HG03521 (cell line): ENCODE results near the gene GFRA1.
"Not testable (repeated sequence)": the region's sequence is repeated elsewhere in the genome, so short reads cannot be mapped to it uniquely, and the experiment has no call there.

Source experiments
- ATAC-seq: cut with Tn5 transposase; IDR thresholded peaks from one replicate; pipeline ENCODE4 v1.9.1; 2021; ENCODE audit warnings: mild to moderate bottlenecking, moderate library complexity; ENCODE audit not compliant: unreplicated experiment

Gene GFRA1

DNA sequence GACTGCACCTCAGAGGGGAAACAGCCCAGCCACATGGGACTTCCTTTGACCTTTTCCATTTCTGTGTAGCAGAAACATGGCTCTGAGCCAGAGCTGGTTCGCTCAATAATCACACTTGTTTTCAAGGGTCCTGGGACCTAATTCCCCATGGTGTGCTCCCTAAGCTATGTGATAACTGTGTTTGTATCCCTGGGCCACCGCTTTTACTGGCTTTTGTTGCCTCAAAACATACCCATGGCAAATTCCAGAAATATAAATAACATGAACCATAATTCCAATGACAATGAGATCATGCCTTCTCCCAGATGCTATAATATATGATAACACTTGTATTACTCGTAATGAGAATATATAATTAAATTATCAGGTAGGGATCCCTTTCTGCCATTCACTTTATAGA lies 196.4 kb downstream of the GFRA1 start:
- ATAC-seq: no peak

DNA sequence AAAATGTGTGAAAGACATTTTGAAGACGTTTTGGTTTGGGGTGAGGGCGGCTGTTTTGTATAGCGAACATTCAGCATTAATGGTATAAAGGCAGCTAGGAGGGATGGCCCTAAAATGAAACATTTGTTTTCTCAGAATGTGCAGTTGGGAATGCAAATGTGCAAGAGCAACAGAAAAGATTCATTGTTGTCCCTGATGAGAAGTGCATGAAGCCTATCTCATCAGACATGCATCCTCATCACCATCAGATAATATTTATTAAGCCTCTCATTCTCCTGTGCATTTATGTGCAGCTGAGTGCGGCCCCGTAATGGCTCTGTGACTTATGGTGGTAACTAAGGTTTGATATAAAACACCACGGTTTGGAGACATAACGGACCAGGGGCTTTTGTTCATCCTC lies 199.5 kb downstream of the GFRA1 start:
- no peak for ATAC-seq

DNA sequence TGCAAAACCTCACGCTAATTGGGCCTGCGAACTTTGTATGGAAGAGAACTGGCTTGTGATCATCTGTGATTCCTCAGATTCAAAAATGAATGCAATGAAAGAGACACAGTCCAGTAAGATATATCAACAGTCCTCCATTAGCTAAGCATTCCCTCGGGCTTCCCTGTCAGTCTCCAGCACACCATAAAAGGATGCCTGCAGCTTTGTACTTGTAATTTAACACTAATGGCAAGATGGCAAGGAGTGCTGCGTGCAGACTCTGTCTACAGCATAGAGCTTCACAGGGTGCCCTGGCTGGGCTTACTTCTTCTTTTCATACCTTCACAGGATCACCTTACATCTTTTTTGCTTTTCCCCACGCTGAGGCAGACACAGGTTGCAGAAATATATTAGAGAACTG lies 200.0 kb downstream of the GFRA1 start:
- ATAC-seq: no peak

DNA sequence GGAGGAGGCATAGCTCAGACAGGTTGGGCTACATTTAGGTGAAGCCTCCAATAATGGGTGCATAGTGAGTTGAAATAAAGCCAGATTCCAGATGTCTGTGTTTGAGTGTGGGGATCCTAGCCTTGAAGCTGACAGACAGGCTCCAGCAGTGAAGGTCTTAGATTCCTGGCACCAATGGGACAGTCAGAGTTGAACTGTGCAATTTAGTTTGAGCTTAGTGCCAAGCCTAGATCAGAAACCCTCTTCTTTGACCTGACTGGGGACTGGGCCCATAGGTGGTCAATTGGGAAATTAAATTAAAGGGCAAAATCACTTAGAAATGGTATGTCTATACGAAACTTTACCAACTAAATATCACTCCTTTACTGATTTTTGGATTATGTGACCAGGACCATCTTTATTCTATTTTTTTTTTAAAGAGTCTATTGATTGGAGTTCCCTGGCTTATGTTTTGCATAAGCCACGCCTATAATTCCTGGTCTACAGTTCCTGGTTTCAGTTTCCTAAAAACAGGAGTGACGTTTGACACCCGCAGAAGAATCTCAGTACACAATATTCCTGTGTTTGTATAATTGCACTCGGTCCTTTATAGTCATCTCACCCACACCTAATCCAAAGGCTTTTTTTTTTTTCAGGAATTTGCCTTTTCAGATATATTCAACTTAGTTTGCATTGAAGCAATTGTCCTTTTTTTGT lies 201.4 kb downstream of the GFRA1 start:
- no peak for ATAC-seq

DNA sequence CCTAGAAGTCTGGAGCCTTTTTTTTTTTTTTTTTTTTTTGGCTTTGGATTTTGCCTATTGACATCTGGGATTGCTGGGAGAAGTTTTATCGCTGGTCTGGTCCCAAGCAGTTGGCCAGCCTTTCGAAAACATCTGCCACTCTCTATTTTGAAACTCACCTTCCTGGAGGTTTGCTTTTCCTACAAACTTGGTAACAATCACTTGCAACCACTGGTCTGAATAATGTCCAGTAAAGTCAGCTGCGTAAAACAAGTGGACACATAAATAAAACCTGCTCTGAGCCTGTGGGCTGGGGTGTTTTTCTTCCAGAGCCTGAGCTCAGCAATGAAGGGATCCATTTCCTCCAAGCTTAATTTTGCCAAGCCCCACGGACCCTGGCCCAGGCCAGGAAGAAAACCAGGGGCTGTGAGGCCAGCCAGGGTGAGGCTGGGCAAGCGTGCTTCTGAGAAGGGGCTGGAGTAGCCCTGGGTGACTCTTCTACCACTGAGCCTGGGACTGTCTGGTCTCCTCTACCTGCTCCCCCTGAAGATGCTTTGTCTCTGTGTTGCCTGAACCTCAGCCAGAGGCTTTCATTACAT lies 202.2 kb downstream of the GFRA1 start:
- no peak for ATAC-seq

DNA sequence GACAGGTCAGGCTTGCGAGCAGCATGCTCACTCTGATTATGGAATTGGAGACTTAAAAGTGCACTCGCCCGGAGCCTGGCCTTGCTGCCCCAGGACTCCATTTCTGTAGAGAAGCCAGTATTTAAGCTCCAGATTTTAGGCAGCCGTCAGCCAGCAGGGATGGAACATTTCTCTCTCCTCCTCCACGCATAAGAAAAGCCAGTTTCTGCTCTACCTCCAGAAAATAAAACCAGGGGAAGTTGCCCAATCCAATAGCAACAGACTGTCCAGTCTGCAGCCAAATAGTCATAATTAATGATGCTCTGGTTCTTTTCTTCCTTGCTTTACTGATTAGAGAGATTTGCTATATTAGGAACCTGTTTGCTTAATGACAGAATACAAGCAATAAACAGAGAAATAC lies 203.2 kb downstream of the GFRA1 start:
- no peak for ATAC-seq

DNA sequence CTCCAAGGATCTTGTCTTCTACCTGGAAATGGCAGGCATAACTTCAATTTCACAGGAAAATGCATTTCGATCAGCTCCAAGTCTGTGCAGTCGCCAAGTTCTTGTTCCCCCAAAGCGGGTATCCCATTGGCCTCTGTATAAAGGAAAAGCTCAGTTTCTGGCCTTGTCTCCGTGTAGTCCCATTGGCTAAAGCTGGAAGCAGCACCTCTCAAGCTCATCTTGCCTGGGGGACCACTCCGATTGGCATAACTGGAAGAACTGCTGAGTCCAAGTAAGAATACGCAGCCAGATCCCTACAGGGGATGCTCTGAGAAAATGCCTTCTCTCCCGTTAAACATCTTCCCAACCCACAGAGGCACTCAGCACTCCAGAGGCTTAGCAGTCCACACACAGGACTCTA lies 205.2 kb downstream of the GFRA1 start:
- no peak for ATAC-seq

DNA sequence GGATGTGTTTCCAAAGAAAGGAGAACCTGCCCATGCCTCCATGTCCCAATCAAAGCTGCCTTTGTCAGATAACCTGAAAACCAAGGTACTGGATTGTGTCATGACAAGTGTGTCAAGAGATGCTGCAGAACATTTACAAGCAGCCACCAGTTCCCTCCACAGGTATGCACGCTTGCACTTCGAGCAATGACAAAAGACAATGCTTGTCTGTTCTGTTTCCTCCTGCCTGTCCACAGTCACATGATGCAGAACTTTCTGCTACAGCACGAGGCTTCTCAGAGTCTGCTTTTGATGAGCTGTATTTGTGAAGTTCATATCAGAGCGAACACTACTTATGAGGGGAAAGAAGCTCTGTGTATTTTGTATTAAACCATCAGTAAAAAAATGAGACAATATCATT lies 209.9 kb downstream of the GFRA1 start:
- ATAC-seq: no peak

DNA sequence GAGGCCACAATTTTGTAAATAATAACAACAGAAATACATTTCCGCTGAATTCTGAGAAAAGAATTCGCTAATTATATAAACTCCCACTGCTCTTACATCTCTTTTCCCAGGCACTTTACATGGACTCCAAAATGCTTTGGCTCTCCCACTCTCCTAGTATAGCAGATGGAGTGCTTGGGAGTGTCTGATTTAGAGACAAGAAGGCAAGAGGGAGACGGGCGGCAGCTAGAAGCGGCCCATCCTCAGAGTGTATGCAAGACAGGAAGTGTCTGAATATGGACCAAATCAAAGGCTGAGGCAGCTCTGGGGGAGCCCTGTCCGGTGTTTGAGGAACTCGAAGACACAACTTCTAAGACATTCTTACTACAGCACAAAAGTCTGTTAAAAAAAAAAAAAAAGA lies 212.1 kb downstream of the GFRA1 start:
- no peak for ATAC-seq

DNA sequence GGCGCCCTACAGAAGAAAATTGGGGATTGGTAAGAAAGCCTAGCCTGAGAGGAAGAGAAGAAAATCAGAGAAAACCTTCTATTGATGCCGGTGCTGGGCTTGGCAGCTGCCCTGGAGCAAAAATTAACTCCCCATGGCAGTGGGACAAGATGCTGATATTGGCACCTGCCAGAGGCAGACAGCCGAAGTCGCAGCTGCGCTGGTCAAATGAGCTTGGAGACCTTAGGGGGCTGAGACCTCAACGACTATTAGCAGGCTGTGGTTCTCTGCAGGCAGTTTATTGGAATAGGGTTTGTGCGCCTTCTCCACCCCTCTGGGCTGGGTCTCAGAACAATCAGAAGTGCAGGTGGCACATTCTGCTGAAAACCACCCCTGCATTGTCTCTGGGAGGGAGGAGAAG lies 213.7 kb downstream of the GFRA1 start:
- no peak for ATAC-seq

DNA sequence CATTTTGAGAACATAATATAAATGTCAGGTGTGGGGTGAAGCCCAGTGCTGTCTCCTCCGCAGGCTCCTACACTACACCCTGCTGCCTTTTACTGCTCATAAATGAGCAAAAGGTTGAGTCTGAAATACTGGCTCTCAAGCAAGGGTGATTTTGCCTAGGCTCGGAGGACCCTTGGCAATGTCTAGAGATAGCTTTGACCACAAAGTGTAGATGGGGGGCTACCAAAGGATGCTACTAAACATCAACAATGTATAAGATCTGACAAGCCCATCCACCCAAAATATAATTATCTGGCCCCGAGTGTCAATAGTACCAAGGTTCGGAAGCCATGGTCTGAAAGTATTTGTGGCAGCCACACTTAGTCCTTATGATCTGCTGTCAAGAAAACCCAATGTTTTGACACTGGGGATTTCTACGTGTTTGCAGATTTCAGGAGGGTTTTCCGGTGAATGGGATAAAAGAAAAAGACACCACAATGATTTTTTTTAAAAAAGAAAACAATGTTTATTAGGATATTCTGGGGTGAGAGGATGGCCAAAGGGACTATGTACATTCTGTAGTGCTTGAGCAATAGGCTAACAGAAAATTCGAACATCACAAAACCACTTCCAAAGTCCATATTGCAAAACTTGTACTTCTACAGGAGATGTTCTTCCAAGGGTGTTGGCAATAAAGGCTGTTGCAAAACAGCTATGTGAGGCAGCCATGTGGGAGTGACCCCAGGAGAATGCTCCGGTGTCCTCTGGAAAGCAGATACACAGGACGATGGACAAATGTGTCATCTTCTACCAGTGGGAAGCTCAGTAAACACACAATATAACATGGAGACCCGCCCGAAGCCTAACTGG lies 216.3 kb downstream of the GFRA1 start:
- no peak for ATAC-seq

DNA sequence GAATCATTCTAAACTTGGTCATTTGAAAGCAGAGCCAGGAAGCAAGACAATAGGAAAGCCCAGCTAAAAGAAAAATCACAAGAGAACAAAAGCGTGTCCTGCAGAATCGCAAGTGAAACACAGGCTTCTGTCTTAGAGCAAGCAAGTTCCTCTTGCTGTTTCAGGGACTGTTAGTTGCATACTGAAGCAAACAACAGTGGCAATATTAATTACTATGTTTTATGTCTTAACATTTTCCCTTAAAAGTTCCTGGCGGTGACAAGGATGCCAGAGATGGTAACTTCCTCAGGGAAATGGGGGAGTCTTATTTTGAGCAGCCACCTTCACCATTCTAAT lies 217.1 kb downstream of the GFRA1 start:
- no peak for ATAC-seq

DNA sequence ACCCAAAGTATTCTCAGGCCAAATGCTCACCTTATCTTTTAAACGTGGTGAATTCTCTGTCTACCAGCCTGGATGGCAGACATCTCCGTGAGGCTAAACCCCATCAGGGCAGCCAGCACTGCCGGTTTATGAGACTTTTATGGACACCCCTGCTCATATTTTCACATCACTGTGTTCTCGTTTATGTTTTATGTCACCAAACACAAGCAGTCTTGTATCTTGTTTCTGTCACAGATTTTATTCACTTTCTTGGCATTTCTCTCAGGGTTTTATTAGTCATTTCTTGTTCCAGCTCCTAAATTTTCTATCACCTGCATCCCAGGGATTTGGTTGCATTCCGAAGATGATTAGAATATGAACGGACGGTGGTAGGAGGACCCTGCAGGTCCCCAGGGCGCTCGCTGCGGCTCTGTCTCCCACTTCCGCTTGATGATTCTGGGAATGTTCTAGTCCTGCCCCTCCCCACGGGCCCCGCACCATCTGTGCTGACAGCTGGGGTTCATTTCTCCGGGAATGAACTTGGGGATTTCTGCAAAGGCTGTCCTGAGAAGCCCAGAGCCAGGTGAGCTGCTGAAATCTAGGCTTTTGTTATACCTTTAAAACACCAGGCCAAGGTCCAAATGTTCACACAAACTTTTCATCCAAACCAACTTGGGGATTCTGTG lies 217.6 kb downstream of the GFRA1 start:
- ATAC-seq: no peak

DNA sequence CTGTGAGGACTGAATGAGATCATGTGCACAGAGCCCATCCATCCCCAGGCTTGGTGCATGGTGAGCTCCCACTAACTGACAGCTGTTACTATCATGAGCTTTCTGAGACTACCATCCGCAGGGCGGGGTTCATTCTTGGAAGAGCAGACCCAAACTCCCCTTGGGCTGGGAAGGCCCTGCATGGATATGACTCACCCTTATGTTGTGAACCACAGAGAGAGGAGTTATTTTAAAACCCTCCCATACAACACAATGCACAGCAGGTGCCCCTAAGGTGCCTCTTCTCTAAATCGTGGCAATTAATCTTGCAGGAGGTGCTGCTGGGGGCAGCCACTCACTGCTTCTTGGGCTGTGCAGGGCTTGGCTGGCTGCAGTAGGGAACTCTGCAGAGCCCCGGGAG lies 219.1 kb downstream of the GFRA1 start:
- ATAC-seq: no peak

DNA sequence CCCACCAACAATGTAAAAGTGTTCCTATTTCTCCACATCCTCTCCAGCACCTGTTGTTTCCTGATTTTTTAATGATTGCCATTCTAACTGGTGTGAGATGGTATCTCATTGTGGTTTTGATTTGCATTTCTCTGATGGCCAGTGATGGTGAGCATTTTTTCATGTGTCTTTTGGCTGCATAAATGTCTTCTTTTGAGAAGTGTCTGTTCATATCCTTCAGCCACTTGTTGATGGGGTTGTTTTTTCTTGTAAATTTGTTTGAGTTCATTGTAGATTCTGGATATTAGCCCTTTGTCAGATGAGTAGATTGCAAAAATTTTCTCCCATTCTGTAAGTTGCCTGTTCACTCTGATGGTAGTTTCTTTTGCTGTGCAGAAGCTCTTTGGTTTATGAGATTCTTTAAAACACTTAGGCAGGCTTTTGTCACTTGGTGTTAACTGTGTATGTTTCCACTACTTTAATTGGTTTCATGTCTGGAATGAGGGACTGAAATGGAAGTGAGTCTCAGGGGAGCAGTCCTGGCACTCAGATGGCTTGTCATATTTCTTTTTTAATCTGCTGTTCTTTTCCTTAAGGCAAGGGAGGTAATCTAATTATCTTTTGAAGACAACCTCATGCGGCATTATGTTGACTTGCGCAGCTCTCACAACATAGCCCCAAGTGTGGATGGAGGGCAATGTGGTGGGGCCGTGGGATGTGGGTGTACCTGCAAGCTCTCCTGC lies 219.8 kb downstream of the GFRA1 start:
- not testable (repeated sequence) for ATAC-seq

DNA sequence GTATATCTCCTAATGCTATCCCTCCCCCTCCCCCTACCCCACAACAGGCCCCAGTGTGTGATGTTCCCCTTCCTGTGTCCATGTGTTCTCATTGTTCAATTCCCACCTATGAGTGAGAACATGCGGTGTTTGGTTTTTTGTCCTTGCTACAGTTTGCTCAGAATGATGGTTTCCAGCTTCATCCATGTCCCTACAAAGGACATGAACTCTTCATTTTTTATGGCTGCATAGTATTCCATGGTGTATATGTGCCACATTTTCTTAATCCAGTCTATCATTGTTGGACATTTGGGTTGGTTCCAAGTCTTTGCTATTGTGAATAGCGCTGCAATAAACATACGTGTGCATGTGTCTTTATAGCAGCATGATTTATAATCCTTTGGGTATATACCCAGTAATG lies 220.5 kb downstream of the GFRA1 start:
- not testable (repeated sequence) for ATAC-seq

DNA sequence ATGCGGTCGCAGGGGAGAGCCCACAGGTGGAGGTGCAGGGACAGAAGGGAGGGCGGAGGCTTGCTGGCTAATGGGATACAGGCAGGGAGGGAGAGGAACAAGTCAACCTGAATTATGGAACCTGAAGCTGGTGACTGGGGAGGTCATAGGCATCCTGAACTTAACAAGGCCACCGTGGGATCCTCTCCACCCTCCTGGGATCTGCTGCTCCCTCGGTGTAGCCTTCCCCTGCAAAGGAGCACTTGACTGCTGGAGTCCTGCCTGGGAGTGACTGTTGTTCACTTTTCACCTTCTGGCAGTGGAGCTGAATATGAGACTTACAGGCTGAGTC lies 223.1 kb downstream of the GFRA1 start:
- no peak for ATAC-seq

DNA sequence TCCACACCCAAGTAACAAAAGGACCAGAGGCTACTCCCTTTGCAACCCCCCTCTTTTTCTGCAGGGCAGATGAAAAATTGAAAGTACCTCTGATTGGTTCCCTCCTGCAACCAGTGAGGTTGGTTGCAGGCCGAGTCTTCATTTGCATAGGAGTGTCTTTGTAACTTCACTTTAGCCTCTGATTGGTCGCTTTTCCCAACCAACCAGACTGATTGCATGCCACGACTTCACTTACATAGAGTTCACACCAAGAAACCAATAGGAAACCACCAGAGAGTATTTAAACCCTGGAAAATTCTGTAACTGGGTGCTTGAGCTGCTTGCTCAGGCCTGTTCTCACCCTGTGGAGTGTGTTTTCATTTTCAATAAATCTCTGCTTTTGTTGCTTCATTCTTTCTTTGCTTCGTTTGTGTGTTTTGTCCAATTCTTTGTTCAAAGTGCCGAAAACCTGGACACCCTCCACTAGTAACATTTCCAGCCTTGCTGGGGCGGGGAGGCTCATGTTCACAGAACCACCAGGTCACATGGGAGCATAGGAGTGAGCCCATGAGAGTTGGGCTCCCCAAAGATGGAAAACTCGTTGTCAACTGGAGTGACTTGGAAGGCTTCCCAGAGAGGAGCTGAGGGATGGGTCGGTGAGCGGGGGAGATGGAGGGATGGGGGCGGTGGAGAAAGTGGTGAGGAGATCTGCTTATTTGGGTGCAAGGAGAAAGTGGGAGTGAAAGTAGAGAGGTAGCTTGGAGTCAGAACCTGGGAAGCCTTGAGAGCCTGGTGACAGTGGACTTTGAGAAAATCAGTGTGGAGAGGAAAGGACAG lies 223.6 kb downstream of the GFRA1 start:
- no peak for ATAC-seq

DNA sequence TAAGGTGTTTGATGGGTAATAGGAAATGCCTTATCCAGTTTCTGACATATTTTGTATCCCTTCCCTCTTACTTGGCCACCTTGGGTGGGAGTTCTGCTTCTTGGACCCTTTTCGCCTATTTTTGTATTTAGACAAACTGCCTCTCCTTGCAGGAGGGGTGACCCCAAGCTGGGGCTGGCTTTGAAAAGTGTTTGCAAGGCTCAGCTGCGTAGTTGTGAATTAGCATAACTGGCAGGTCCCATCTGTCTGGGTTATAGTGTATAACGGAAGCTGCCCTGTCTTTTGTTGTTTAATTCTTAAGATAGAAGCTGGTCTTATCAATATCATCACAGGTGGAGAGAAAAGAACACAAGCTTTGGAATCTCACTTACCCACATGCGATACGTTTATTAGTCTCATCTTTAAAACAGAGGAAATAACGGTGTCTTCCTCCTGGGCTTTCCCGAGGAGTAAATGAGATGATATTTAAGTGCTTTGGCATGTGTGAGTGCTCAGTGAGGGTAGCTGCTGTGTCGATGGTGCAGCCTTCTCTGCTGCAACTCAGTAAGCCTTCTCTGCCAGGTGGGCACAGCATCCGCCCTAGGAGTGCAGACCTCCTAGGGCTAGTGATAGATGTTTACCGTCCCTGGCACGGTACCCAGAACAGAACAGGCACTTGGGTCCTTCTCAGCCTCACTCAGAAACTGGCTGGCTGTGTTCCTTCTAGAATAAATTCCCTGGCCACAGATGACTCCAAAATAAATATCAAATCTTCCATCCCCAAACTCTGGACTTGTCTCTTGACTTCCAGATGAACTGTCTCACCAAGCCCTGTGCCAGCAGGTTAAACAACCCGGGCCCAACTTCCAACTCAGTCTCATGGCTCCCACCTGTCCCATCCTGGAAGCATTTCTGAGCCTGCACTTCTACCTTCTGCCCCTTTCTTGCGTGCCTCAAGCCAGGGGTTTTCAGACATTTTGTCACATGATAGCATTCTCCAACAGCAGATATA lies 227.3 kb downstream of the GFRA1 start:
- no peak for ATAC-seq
